Measurements from ENCODE around the gene SMC3. TPM values are rescaled to one million over a fixed set of nuclear protein-coding genes. Genes with fewer than 3 reads are reported as not detected.

The SMC3 gene
- total and polyA plus RNA-seq, 2 of the 13 experiments (the other 11 are each of a cell fraction or from before 2014, with no cell fraction given): 11.7 to 48.0 TPM

DNA sequence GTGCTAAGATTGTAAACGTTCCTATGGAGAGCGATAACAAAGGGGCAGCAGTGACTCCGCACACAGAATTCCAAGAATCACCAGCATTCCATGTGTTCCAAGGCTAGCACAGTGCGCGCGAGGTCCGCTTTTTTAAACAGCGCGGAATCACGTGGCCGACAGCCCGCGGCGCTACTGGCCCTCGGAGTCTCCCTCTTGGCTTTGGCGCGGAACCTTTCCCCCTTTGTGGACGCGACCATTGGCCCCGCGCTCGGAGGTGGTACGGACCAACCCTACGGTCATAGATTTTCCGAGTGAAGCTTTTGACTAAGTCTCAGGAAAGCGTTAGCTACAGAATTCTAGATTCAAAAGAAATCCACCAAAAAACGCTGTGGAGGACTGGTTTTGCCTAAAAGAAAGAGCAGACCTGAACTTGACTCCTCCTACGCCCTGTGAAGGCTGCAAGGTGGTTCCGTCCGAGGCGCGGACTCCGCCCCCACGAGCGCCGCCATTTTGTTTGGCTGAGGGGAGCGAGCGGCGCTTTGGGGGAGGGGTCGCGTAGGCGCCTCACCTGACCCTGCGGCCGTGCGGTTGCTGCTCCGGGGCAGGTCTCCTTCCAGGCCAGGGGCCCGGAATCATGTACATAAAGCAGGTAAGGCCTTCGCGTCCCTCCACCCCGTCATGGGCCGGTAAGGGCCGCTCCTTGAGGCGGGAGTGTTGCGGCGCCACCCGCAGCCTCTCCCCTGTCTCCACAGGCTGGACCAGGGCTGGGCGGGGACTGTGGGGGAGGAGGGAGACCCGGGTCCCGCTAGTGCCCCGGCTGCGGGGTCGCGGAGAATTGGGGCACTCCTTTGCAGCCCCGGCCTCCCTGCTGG is at the start of gene SMC3 (continued):
- TF ChIP-seq ZNF660 (CRISPR knock-in tag; IDR thresholded peaks at IDR 0.05; ENCODE audit: borderline replicate concordance, low read depth): no peak
- TF ChIP-seq, protein P1, sequence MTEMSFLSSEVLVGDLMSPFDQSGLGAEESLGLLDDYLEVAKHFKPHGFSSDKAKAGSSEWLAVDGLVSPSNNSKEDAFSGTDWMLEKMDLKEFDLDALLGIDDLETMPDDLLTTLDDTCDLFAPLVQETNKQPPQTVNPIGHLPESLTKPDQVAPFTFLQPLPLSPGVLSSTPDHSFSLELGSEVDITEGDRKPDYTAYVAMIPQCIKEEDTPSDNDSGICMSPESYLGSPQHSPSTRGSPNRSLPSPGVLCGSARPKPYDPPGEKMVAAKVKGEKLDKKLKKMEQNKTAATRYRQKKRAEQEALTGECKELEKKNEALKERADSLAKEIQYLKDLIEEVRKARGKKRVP (CRISPR knock-in tag; IDR thresholded peaks at IDR 0.05): peak in 1 of 2 experiments; percentile 81; a peak in 2 of 4 replicates
- 0 out of 2 replicates have a peak, but pooled peaks have one; percentile 19 for TF ChIP-seq STAT5B (CRISPR knock-in tag; IDR thresholded peaks at IDR 0.05)
- TF ChIP-seq, protein P2, sequence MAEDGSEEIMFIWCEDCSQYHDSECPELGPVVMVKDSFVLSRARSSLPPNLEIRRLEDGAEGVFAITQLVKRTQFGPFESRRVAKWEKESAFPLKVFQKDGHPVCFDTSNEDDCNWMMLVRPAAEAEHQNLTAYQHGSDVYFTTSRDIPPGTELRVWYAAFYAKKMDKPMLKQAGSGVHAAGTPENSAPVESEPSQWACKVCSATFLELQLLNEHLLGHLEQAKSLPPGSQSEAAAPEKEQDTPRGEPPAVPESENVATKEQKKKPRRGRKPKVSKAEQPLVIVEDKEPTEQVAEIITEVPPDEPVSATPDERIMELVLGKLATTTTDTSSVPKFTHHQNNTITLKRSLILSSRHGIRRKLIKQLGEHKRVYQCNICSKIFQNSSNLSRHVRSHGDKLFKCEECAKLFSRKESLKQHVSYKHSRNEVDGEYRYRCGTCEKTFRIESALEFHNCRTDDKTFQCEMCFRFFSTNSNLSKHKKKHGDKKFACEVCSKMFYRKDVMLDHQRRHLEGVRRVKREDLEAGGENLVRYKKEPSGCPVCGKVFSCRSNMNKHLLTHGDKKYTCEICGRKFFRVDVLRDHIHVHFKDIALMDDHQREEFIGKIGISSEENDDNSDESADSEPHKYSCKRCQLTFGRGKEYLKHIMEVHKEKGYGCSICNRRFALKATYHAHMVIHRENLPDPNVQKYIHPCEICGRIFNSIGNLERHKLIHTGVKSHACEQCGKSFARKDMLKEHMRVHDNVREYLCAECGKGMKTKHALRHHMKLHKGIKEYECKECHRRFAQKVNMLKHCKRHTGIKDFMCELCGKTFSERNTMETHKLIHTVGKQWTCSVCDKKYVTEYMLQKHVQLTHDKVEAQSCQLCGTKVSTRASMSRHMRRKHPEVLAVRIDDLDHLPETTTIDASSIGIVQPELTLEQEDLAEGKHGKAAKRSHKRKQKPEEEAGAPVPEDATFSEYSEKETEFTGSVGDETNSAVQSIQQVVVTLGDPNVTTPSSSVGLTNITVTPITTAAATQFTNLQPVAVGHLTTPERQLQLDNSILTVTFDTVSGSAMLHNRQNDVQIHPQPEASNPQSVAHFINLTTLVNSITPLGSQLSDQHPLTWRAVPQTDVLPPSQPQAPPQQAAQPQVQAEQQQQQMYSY (CRISPR knock-in tag; IDR thresholded peaks at IDR 0.05): no peak
- TF ChIP-seq, protein P3, sequence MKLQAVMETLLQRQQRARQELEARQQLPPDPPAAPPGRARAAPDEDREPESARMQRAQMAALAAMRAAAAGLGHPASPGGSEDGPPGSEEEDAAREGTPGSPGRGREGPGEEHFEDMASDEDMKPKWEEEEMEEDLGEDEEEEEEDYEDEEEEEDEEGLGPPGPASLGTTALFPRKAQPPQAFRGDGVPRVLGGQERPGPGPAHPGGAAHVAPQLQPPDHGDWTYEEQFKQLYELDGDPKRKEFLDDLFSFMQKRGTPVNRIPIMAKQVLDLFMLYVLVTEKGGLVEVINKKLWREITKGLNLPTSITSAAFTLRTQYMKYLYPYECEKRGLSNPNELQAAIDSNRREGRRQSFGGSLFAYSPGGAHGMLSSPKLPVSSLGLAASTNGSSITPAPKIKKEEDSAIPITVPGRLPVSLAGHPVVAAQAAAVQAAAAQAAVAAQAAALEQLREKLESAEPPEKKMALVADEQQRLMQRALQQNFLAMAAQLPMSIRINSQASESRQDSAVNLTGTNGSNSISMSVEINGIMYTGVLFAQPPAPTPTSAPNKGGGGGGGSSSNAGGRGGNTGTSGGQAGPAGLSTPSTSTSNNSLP (IDR thresholded peaks at IDR 0.05; ENCODE audit: low read depth, low read length): no peak; the same call in 1 of the 2 replicates
- no peak for TF ChIP-seq ELF4 (CRISPR knock-in tag; IDR thresholded peaks at IDR 0.05; ENCODE audit: borderline replicate concordance)
- TF ChIP-seq ZNF782 (CRISPR knock-in tag; IDR thresholded peaks at IDR 0.05; ENCODE audit: borderline replicate concordance): peak; percentile 36; the same call in 1 of the 2 replicates
- TF ChIP-seq MYC (CRISPR knock-in tag; IDR thresholded peaks at IDR 0.05; ENCODE audit: borderline replicate concordance): peak; percentile 95
- TF ChIP-seq POLR2AphosphoS5 (IDR thresholded peaks at IDR 0.05; ENCODE audit: low read depth, low read length): peak; percentile 67
- no peak for TF ChIP-seq ZSCAN20 (CRISPR knock-in tag; IDR thresholded peaks at IDR 0.05; ENCODE audit: borderline replicate concordance)
- TF ChIP-seq GATAD1 (CRISPR knock-in tag; IDR thresholded peaks at IDR 0.05): peak; percentile 73
- TF ChIP-seq STAG1 (CRISPR knock-in tag; IDR thresholded peaks at IDR 0.05): no peak
- peak; percentile 75; the same call in 1 of the 2 replicates for TF ChIP-seq ZNF451 (CRISPR knock-in tag; IDR thresholded peaks at IDR 0.05)
- TF ChIP-seq SCMH1 (CRISPR knock-in tag; IDR thresholded peaks at IDR 0.05; ENCODE audit: borderline replicate concordance): no peak
- no peak; the same call in 1 of the 2 replicates for TF ChIP-seq SAFB2 (CRISPR knock-in tag; IDR thresholded peaks at IDR 0.05; ENCODE audit: borderline replicate concordance, low read depth)
- no peak for TF ChIP-seq DNMT1 (CRISPR knock-in tag; IDR thresholded peaks at IDR 0.05)
- TF ChIP-seq, protein P4, sequence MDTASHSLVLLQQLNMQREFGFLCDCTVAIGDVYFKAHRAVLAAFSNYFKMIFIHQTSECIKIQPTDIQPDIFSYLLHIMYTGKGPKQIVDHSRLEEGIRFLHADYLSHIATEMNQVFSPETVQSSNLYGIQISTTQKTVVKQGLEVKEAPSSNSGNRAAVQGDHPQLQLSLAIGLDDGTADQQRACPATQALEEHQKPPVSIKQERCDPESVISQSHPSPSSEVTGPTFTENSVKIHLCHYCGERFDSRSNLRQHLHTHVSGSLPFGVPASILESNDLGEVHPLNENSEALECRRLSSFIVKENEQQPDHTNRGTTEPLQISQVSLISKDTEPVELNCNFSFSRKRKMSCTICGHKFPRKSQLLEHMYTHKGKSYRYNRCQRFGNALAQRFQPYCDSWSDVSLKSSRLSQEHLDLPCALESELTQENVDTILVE (CRISPR knock-in tag; IDR thresholded peaks at IDR 0.05): peak; percentile 53
- TF ChIP-seq, protein P5, sequence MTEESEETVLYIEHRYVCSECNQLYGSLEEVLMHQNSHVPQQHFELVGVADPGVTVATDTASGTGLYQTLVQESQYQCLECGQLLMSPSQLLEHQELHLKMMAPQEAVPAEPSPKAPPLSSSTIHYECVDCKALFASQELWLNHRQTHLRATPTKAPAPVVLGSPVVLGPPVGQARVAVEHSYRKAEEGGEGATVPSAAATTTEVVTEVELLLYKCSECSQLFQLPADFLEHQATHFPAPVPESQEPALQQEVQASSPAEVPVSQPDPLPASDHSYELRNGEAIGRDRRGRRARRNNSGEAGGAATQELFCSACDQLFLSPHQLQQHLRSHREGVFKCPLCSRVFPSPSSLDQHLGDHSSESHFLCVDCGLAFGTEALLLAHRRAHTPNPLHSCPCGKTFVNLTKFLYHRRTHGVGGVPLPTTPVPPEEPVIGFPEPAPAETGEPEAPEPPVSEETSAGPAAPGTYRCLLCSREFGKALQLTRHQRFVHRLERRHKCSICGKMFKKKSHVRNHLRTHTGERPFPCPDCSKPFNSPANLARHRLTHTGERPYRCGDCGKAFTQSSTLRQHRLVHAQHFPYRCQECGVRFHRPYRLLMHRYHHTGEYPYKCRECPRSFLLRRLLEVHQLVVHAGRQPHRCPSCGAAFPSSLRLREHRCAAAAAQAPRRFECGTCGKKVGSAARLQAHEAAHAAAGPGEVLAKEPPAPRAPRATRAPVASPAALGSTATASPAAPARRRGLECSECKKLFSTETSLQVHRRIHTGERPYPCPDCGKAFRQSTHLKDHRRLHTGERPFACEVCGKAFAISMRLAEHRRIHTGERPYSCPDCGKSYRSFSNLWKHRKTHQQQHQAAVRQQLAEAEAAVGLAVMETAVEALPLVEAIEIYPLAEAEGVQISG (CRISPR knock-in tag; IDR thresholded peaks at IDR 0.05): peak; percentile 79
